HG03025 (cell line): Measurements from ENCODE around the gene HTR2C.
"Not testable (repeated sequence)": the region's sequence is repeated elsewhere in the genome, so short reads cannot be mapped to it uniquely, and the experiment has no call there.

Experiments
- ATAC-seq: cut with Tn5 transposase; IDR thresholded peaks from one replicate; pipeline ENCODE4 v1.9.1; 2021; ENCODE audit warnings: mild to moderate bottlenecking, moderate library complexity; ENCODE audit not compliant: unreplicated experiment, low FRiP score

The HTR2C gene

GRCh38 chrX:114937090-114937489 lies 353.2 kb downstream of the HTR2C start:
- not testable (repeated sequence) for ATAC-seq

- ATAC-seq = no peak
Observed at GRCh38 chrX:114952696-114953095, 368.8 kb downstream of the HTR2C start.
